ENCODE results near the gene NGLY1.

The NGLY1 gene

GRCh38 chr3:25821746-25822573, 38.7 kb upstream of the NGLY1 start:
- H3K4me3 ChIP-seq (ENCODE audit: low read length) = no peak overlapping the region
- TF ChIP-seq CTCF (IDR thresholded peaks at IDR 0.05; ENCODE audit: insufficient read depth, low read depth, low read length, missing control alignments) = no peak
- no peak for DNase-seq (ENCODE audit: low read depth)

GRCh38 chr3:25820816-25821486, 37.7 kb upstream of the NGLY1 start:
- no peak for TF ChIP-seq CTCF (IDR thresholded peaks at IDR 0.05; ENCODE audit: insufficient read depth, low read depth, low read length, missing control alignments)
- peak; percentile 26 for DNase-seq (ENCODE audit: low read depth)

GRCh38 chr3:25820366-25820765, 37.1 kb upstream of the NGLY1 start:
- TF ChIP-seq CTCF (IDR thresholded peaks at IDR 0.05; ENCODE audit: insufficient read depth, low read depth, low read length, missing control alignments) = no peak
- no peak overlapping the region for H3K4me3 ChIP-seq (ENCODE audit: low read length)
- DNase-seq (ENCODE audit: low read depth) = peak; percentile 64

More at GRCh38 chr3:25820816-25821486, 37.7 kb upstream of the NGLY1 start:
- H3K4me3 ChIP-seq (ENCODE audit: low read length) = no peak overlapping the region

GRCh38 chr3:25818335-25818734, 35.1 kb upstream of the NGLY1 start:
- no peak for TF ChIP-seq CTCF (IDR thresholded peaks at IDR 0.05; ENCODE audit: insufficient read depth, low read depth, low read length, missing control alignments)
- DNase-seq (ENCODE audit: low read depth) = no peak
- H3K4me3 ChIP-seq (ENCODE audit: low read length) = no peak overlapping the region

- H3K4me3 ChIP-seq (ENCODE audit: low read length) = no peak overlapping the region
- peak; percentile 58 for DNase-seq (ENCODE audit: low read depth)
- no peak for TF ChIP-seq CTCF (IDR thresholded peaks at IDR 0.05; ENCODE audit: insufficient read depth, low read depth, low read length, missing control alignments)
These were observed 34.4 kb upstream of the NGLY1 start for GRCh38 chr3:25817638-25818037.

- no peak for TF ChIP-seq CTCF (IDR thresholded peaks at IDR 0.05; ENCODE audit: insufficient read depth, low read depth, low read length, missing control alignments)
These were observed 33.9 kb upstream of the NGLY1 start for GRCh38 chr3:25817107-25817506.

More at GRCh38 chr3:25817107-25817506, 33.9 kb upstream of the NGLY1 start:
- H3K4me3 ChIP-seq (ENCODE audit: low read length) = no peak overlapping the region
- no peak for DNase-seq (ENCODE audit: low read depth)

Data from epithelial cell of esophagus (primary cell).